Inflammatory macrophage treated with lipopolysaccharide for 4 hours (primary cell): ENCODE data around the gene TNFAIP8L3.
A peak's percentile ranks its signal among the peaks of the same experiment; 100 is the strongest.

Experiments used
- DNase-seq: peaks from one replicate; pipeline ENCODE4 v3.0.0-alpha.2; 2020

TNFAIP8L3 gene

GRCh38 chr15:51114437-51115119, 19.9 kb upstream of the TNFAIP8L3 start:
- peak; percentile 79 for DNase-seq

DNA sequence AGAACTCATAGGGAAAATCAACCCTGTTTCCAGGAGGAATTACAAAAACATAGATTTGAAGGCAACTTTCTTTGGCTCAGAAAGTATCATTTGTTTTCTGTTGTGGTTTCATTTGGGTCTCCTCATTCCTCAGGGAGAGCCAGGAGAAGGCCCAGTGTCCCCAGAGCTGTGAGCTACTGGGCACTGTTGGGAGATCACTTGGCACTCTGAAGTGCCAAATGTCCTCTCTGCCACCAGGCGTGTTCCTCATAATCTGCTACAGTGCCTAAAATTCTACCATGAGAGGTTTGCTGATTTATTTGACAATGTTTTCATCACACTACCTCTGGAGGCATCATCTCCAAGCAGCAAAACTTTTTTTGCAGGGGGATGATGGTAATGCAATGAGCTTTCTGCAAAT, 17.4 kb upstream of the TNFAIP8L3 start:
- DNase-seq = no peak

DNA sequence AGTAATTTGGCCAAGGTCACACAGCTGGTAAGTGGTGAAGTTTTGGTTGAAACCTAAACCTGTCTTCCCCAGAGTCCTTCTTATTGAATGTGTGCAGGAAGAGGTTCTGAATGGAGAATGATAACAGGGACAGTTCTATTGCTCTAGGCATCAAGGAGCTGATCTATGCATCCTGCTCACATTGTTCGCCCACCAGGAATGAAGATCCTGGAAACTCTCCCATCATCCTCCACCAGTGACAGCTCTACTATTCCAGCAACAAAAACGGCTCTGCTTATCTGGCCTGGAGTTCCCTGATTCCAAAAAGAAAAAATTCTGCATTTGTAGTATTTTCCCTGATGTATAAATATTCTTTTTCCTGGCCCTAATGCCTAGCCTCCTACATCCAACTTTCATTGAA, 16.4 kb upstream of the TNFAIP8L3 start:
- no peak for DNase-seq

GRCh38 chr15:51110171-51110570, 15.5 kb upstream of the TNFAIP8L3 start:
- DNase-seq = no peak

- DNase-seq = peak; percentile 52
Measured at GRCh38 chr15:51108933-51109550, 14.3 kb upstream of the TNFAIP8L3 start.

DNA sequence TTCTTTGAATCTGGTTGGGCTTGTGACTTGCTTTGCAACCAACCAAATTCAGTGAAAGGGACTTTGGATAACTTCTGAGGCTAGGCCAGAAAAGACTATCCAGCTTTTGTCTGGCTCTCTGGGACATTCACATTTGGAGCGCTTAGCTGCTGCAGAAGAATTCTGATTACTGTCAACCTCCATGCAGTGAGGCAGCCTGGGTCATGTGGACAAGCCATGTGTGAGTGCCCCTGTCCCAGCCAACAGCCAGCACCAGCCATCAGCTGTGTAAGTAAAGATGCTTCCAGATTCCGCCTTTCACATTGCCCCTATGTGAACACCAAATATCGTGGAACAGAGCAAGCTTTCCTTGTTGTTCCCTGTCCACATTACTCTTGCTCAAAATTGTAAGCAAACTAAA, 12.9 kb upstream of the TNFAIP8L3 start:
- no peak for DNase-seq

- no peak for DNase-seq
Measured at GRCh38 chr15:51106481-51106880, 11.8 kb upstream of the TNFAIP8L3 start.

DNA sequence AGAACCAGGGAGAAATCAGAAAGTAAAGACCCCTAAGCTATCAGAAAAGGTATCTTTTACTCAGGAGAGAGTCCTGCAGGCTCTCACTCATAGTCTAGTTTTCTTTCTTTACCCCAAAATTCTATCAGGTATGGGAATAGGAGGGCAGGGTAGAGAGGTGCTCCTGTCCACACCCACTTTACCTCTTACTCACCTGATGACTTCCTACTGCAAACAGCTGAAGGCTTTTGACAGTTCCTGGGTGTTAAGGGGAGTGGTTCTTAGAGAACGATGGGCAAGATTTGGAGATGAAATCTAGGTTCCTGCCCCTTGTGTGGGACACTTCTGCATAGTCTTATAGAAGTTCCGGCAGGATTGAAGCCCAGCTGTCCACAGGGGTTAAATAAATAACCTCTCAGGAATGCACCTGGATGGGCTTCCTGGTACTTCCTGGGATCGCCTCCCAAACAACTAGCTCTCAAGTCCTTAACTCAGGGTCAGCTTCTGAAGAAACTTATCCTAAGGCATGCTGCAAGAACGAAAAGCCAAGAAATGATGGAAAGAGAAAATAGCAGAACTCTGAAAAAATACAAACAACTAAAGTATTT, 10.8 kb upstream of the TNFAIP8L3 start:
- no peak for DNase-seq

GRCh38 chr15:51104512-51104911, 9.8 kb upstream of the TNFAIP8L3 start:
- no peak for DNase-seq

- no peak for DNase-seq
Measured at GRCh38 chr15:51103330-51103729, 8.6 kb upstream of the TNFAIP8L3 start.

DNA sequence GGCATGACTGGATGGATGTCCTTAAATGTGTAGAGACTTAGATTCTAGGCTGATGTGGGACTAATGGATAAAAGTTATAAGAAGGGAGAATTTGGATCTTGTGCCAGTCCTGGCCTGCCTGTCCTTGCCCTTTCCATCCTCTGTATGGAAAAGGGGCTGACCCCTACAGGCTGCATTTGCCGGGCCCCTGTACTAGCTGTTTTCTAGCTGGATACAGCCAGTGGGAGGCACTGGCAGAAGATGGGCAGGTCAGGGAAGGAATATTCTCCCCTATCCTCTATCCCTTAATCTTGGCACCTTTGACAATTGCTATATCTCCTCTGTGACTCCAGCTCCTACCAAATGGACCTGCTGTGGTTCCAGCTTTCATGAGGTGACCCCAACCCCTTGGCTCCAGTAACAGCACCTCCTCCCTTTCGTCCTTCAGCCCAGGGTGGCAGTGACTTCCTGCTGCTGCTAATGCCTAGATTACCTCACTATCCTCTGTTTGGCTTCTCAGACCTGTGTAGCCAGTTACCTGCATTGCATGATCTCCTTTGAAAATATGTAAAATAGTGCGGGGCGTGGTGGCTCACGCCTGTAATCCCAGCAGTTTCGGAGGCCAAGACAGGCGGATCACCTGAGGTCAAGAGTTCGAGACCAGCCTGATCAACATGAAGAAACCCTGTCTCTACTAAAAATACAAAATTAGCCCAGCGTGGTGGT, 6.2 kb upstream of the TNFAIP8L3 start:
- DNase-seq = no peak

DNA sequence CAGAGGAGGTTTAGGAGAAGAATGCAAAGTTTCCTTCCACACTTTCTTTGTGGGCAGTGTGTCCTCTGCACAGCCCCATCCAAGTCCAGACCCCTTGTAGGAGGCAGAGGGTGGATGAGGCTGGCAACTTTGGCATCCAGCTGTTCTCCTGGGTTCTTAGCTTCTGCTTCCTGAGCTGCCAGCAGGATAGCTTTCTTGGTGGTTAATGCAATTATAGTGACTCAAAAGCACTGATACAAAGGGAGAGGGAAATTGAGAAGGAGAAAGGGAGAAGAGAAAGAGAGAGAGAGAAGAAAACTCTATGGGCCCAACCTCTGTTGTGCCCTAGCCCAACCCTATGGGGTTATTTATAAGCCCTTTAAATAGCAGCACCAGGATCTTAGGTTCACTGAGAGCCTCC, 4.5 kb upstream of the TNFAIP8L3 start:
- no peak for DNase-seq

GRCh38 chr15:51098331-51098619, 3.6 kb upstream of the TNFAIP8L3 start:
- DNase-seq = no peak

DNA sequence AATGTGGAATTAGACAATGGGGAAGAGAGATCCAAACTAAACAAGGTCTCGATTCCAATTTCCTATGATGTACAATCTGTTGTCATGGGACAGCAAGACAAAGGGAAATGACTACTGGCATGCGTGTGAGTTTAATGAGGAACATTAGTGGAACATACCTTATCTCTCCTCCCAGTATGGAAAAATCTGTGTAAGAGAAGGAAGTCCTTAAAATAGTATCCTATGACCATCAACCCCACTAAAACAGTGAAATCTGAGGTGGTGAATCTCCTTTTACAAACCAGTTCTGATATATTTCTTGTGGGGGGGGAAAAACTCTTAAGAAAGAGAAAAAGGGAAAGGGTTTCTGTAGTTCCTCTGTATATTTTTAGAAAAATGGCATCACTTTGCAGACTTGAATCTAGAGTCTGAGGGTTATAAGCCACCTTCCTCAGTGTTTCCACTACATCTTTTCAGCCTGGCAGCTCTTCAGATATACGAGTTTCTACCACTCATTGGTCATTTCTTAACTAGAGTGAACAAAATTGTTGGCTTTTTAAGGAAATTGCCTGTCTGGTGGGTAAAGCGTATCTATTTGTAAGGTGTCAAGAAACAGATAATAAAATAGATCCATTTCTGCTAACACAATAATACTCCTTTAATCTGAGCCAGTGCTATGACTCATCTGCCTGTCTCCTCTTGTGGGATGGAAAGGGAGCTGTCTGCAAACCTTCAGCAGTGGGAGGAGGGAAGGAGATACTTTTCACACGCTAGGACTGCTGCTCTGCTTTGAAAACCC, 3.0 kb upstream of the TNFAIP8L3 start:
- peak; percentile 75 for DNase-seq

- DNase-seq = no peak
Measured at GRCh38 chr15:51096976-51097375, 2.3 kb upstream of the TNFAIP8L3 start.

GRCh38 chr15:51095681-51096331, 1.1 kb upstream of the TNFAIP8L3 start:
- DNase-seq = no peak

DNA sequence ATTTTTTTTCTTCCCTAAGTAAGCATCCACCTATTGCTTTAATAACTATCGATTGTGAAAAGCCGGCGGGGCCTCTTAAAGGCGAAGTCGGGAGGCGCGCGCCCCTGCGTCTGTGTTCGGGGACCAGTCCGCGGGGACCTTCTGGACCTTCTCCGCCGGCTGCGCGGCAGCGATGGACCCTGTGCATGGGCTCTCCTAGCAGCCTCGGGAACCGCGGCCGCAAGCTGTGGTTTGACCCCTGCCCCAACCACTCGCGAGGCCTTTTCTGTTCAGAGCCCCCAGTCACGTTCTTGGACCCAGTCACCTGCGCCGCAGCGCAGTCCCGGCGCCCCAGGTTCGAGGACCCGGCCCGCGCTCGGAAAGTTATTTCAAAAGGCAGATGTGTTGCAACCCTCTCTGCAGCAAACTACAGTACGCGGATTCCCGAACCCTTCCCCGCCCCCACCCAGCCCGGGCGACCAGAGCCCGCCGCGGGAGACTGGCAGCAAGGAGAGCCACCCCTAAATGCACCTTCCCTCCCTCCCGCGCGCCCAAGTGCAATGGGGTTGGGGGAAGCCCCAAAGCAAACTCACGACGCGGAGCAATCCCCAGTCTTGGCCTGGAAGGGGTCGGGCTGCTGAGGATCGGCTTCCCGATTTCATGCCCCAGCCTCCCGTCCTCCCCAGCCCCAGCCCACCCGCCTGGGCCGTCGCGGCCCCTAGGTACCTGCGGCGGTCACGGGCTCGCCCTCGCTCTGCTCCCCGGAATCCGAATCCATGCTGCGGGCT, 684 bp downstream of the TNFAIP8L3 start:
- DNase-seq = no peak

DNA sequence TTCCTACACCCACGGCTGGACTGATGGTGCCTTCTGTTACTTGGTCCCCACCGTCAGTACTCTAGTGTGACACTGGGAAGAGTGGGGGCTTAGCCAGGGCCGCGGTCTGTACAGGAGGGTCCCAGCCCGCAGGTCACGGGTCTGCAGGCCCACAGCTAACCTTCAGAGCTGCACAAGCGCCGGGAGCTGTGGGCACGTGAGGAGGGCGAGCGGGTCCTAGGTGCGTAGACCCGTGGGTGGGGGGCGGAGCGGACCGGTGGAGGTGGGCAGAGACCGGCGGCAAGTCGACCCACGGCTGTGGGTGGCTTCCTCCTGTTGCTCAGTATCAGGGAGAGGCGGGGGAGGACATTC, 1.2 kb downstream of the TNFAIP8L3 start:
- DNase-seq = no peak

DNA sequence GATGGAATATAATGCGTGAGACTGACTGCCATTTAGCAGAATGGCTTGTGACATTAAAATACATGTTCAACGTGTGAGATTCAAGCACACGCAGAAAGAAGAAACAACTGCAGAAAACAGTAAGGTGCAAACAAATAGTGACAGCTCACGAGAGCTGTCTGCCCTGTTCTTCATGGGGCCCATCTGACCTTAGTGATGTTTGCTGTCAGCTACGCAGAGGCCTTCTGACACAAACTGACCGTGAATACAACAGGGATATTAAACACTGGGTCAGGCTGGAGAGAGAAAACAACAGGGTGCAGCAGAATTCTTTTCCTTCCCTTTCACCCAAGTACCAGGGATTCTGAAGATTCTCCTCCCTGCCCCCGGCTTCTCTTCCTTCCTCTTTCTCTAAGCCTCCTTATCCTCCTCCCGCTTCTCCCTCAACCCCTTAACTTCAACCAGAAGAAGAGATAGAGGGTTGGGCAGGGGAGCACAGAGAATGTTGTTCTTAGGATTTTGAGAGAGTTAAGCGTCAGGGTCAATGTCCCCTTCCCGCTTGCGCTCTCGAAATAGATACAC, 2.1 kb downstream of the TNFAIP8L3 start:
- no peak for DNase-seq

- no peak for DNase-seq
Measured at GRCh38 chr15:51090753-51091152, 4.0 kb downstream of the TNFAIP8L3 start.

- DNase-seq = no peak
Measured at GRCh38 chr15:51089699-51090453, 4.8 kb downstream of the TNFAIP8L3 start.
